ENCODE results near the gene RNF112.

RNF112 gene

DNA sequence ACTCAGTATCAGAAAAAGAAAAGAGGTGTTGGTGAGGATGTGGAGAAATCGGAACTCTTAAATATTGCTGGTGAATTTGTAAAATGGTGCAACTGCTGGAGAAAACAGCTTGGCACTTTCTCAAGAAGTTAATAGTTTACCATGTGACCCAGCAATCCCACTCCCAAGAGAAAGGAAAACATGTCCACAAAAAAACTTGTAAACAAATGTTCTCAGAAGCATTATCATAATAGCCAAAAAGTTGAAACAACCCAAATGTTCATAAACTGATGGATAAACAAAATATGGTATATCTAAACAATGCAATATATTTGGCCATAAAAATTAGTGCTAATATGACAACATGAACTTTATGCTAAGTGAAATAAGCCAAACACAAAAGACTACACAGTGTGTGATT lies 35.3 kb upstream of the RNF112 start:
- DNase-seq = no peak

DNA sequence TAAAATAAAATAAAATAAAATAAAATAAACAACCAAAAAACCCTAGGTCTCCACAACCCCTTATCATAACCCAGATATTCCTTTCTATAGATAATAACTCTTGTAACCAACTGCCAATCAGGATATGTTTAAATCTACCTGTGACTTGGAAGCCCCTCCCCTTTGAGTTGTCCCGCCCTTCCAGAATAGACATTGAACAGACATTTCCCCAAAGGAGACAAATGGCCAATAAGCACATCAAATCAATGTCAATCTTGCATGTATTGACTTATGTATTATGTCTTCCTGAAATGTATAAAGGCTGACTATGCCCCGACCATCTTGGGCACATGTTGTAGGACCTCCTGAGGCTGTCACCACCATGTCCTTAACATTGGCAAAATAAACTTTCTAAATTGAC lies 34.2 kb upstream of the RNF112 start:
- no peak for DNase-seq

DNA sequence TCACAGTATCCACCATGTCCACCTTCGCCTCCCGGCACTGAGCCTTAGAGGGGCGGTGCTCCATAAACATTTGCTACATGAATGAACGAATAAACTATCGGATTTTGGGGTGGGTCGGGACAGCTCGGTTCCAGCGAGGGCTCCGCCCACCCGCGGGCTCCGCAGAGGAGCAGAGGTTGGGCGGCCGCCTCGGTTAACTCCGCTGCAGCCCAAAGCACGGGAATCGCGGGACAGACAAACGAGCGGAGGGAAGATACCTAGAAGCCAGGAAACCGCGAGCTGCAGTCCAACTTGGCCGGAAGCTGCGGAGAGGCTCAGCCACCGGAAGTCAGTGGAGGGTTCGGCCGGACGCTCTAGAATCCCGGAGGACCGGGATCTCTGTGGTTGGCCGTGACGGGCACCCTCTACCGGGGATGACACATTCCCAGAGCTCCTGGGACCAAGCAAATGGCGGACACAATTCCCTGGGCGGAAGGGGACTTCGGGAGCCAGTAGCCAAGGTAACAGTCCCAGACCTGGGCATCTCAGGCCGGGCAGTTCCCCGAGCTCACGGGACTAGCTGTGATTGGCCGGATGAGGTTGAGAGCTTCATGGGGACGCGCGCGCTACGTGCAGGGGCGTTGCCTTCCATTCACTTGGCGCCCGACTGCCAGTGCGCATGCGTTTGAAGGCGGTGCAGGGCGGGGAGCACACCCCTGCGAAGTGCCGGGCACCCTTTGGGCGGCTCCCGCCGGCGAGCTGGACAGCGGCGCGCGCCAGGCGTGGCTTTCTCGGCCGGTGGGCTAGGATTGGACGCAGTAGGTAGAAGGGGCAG lies 33.2 kb upstream of the RNF112 start:
- DNase-seq = peak; percentile 99

DNA sequence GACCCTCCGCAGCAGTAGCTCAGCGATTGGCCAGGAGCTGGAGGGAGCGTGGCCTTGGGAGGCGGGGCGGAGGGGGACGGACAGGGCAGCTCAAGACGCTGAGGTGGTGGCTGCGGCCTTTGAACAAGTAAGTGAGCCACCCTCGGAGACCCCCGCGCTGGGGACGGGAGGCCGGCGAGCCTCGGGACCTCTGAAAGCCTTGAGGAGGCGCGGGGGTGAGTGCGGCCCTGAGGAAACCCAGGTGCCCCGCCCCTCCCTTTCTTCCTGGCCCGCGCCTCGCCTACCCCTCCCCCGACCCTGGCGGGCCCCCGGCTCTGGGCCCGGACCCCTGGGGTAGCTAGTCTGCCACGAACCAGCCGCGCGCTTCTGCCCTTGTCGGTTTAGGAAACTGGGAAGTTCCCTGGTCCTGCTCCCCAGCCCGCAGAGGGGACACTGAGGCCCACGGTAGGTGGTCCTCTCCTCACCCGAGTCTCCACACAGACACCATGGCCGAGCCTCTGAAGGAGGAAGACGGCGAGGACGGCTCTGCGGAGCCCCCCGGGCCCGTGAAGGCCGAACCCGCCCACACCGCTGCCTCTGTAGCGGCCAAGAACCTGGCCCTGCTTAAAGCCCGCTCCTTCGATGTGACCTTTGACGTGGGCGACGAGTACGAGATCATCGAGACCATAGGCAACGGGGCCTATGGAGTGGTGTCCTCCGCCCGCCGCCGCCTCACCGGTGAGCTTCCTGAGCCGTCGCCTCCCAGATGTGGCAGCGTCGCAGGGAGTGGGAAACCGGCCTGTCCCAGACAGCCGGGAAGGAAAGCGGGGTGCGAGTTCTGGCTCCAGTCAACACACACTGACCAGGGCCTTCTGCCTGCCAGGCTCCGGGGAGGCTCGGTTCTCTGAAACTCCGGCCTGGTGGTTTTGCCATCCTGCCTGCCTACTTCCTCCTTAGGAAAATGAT lies 32.3 kb upstream of the RNF112 start, which contains the start of gene MAPK7:
Gene MAPK7, plus strand, starts transcription at position 83 of the 945 bp plus-strand sequence. Its CDS starts 403 bp downstream, at position 486.
- no peak for DNase-seq

DNA sequence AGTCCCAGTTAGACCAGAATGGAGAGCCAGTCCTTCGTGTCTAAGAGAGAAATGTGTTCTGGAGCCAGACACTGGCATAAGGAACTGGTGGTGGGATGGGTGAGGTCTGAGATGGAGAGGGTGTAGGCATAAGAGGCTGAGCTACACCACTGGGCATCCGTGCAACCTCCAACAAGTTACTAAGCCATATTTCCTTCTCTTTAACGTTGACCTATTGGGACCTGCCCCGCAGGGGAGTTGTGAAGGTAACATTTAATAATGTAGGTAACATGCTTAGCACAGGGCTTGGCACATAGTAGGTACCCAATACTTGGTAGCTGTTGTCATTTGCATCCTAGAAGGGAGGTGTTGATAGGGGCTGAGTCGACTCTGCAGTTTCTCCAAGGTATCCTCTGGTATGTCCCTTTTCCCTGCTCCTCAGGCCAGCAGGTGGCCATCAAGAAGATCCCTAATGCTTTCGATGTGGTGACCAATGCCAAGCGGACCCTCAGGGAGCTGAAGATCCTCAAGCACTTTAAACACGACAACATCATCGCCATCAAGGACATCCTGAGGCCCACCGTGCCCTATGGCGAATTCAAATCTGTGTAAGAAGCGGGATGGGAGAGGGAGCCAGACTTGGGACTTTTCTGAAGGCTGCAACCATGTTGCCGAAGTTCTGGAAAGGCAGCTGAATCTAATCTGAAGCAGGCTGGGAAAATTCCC lies 31.5 kb upstream of the RNF112 start:
- no peak for DNase-seq

DNA sequence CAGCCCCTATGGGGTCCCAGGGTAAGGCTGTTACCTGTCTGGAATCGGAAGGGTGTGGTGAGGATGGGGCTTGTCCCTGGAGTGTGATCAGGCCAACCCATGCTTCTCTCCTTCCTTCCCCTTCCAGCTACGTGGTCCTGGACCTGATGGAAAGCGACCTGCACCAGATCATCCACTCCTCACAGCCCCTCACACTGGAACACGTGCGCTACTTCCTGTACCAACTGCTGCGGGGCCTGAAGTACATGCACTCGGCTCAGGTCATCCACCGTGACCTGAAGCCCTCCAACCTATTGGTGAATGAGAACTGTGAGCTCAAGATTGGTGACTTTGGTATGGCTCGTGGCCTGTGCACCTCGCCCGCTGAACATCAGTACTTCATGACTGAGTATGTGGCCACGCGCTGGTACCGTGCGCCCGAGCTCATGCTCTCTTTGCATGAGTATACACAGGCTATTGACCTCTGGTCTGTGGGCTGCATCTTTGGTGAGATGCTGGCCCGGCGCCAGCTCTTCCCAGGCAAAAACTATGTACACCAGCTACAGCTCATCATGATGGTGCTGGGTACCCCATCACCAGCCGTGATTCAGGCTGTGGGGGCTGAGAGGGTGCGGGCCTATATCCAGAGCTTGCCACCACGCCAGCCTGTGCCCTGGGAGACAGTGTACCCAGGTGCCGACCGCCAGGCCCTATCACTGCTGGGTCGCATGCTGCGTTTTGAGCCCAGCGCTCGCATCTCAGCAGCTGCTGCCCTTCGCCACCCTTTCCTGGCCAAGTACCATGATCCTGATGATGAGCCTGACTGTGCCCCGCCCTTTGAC lies 30.3 kb upstream of the RNF112 start:
- no peak for DNase-seq

DNA sequence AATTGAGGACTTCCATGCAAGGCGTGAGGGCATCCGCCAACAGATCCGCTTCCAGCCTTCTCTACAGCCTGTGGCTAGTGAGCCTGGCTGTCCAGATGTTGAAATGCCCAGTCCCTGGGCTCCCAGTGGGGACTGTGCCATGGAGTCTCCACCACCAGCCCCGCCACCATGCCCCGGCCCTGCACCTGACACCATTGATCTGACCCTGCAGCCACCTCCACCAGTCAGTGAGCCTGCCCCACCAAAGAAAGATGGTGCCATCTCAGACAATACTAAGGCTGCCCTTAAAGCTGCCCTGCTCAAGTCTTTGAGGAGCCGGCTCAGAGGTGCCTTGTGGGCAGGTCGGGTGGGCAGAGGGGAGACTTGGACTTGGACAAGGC lies 29.7 kb upstream of the RNF112 start:
- no peak for DNase-seq

DNA sequence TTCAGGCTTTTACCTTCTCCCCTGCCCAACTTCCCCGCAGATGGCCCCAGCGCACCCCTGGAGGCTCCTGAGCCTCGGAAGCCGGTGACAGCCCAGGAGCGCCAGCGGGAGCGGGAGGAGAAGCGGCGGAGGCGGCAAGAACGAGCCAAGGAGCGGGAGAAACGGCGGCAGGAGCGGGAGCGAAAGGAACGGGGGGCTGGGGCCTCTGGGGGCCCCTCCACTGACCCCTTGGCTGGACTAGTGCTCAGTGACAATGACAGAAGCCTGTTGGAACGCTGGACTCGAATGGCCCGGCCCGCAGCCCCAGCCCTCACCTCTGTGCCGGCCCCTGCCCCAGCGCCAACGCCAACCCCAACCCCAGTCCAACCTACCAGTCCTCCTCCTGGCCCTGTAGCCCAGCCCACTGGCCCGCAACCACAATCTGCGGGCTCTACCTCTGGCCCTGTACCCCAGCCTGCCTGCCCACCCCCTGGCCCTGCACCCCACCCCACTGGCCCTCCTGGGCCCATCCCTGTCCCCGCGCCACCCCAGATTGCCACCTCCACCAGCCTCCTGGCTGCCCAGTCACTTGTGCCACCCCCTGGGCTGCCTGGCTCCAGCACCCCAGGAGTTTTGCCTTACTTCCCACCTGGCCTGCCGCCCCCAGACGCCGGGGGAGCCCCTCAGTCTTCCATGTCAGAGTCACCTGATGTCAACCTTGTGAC lies 29.1 kb upstream of the RNF112 start:
- no peak for DNase-seq

DNA sequence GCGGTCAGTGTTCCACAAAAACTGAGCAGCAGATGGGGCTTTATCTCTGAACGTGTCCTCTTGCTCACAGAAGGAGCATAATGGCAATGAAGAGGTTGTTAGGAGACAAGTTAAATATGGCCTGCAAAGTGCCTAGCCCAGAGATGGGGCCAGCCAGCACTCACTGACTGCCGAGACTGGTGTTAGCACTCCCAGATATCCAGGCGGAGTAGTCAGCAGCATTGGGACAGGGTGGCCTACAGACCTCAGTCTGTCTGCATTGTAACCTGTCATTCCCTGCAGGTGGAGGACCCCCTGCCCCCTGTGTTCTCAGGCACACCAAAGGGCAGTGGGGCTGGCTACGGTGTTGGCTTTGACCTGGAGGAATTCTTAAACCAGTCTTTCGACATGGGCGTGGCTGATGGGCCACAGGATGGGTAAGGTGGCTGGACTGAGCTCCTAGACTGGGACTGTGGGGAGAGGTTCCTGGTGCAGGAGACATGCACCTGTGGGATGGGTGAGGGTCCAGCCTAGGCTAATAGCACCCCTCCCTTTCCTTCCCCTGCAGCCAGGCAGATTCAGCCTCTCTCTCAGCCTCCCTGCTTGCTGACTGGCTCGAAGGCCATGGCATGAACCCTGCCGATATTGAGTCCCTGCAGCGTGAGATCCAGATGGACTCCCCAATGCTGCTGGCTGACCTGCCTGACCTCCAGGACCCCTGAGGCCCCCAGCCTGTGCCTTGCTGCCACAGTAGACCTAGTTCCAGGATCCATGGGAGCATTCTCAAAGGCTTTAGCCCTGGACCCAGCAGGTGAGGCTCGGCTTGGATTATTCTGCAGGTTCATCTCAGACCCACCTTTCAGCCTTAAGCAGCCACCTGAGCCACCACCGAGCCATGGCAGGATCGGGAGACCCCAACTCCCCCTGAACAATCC lies 28.2 kb upstream of the RNF112 start:
- no peak for DNase-seq

DNA sequence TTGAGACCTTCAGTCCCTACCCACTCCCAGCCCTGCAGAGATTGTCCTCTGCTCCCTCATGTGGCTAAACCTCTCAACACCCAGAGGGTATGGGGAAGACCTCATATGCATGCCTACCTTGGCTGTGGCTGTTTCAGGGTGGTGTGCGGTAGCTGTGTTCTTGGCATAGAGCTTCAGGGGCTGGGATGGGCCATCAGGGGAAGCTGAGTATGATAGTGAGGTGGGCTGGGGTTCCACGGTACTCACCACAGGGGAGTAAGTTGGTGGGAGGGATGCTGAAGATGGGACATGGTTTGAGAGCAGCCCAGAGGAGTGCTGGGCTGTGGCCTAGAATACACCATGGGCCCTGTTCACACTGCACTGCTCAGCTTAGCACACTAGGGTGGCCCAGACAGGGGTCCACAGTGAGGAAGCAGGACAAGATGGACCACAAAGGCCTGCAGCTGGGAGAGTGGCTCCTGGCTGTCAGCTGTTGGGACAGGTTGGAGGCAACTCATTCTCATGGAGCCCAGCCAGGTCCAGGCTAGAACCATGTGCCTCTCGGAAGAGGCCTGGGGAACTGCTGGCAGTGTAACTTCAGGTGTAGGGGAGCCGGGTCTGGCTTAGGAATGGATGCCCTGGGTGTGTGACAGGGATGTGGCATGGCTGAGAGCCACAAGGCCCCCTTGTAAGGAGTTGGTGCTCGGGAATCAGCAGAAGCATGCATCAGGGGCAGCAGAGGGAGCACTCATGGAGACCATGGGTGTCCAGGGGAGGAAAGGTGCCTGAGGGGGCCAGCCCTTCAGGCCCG lies 27.2 kb upstream of the RNF112 start:
- DNase-seq = no peak

DNA sequence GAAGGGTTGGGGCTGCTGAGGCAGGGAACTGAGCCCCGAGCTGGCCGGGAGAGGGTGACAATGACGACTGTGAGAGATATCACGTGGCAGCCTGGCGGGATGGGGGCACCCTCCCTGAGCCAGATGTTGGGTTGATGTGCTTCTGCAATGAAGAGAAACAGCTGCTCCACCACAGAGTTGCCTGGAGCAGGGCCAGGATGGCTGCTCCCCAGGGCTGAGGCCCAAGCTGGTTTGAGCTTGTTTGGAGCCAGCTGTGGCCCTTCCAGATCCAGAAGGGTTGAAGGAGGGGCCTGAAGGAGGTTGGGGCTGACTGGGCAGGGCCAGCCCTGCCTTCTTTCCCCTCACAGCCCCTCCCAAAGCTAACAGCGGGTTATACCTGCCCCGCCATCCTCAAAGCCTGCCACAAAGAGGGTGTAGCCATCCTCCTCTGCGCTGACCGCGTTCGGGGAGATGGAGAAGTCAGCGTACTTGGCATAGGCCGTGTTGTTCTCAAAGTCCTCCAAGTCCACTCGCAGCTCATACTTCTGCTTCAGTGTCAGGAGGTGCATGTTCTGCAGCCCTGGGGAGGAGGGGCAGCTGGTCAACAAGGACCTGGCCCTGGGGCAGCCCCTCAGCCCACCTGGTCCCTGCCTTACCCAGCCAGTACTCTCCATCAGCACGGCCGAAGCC lies 26.2 kb upstream of the RNF112 start:
- DNase-seq = no peak

DNA sequence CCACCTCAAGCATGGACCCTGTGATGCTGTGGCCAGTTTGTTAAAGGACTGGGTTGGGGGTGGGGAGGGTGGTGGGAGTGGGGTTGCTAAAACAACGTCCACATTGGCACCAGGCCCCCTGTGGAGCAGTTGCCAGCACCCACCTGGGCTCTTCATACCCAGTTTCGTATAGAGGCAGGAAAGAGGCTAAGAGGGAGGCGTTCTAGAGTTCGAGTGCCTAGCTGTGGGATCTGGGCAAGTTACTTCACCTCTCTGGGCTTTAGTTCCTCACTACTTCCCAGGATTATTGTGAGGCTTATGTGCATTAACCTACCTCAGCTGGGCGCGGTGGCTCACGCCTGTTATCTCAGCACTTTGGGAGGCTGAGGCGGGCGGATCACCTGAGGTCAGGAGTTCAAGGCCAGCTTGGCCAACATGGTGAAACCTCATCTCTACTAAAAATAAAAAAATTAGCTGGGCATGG lies 25.5 kb upstream of the RNF112 start:
- DNase-seq = no peak

DNA sequence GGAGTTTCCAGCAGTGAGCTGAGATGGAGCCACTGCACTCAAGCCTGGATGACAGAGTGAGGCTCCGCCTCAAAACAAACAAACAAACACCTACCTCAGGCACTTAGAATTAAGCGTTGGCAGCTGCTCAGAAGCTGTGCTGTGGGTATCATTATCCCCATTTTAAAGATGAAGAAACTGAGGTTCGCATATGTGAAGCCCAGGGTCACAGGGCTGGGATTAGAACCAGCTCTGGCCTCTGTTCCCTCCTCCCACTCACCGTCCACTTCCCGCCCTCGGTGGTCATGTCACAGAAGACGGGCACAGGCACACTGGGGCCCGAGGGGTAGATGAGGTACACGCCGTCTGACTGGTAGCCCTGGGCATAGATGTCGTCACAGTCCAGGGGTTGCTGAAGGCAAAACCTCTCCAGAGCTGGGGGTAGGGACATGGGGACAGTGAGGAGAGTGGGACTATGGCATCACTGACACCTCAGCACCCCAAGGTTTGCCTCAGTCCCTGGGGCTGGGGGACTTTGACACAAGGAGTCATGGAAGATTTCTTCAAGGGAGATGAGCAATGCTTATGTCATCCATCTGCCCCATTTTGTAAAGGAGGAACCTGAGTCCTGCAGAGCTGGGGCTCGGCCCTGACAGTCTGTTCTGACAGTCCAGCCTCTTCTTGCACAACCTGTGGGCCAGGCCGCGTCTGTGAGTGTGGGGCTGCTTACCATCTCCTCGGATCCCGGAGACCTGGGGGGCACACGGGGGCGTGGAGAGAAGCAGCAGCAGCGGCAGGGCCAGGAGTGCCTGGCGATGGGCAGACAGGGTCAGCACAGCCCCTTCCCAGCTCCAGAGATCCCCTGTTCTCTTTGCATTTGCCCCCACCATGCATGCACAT lies 24.7 kb upstream of the RNF112 start:
- peak; percentile 68 for DNase-seq

DNA sequence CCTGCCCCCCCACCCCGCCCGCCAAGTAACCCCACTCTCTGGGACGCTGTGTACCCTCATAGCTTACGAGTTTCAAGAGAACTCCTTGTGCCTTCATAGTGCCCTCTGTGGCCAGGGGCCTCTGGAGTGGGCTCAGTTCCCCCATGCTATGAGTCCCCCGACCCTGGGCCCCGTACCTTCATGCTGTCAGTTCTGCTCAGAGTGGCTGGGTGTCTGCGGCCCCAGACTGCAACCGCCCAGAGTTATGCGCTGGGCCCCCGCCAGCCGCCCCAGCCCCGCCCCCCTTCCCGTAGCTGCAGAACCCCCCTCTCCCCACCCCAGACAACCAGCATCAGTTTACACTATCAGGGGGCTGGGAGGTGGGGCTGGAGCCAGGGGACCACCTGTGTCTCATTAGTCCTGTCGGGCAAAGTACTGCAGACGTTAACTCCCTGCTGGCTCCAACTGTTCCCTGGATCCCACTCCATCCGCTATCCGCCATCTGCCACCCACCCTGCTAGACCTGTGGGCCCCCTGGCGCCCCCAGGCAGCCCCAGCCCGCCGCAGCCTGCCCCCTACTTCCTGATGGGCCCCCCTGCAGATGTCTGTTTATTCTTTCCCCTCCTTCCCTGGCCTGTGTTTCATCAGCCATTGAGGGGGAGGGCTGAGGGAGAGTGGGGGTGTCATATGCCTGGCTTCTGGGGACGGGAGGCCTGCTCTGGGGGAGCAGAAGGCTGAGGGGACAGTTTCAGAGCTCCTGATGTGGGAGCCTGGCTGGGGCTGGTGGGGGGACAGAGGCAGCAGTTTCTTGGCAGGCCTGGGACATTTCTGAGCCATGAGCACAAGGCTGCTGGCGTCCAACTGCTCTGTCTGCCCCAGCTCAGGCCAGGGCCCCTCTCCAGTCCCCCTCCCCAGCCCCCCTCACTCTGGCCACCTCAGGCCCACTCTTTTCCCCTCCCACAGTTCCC lies 23.8 kb upstream of the RNF112 start, which contains the start of gene MFAP4:
Gene MFAP4, minus strand, starts transcription at position 217 of the 947 bp plus-strand sequence. Its CDS starts 35 bp downstream, at position 182.
- peak; percentile 7 for DNase-seq

DNA sequence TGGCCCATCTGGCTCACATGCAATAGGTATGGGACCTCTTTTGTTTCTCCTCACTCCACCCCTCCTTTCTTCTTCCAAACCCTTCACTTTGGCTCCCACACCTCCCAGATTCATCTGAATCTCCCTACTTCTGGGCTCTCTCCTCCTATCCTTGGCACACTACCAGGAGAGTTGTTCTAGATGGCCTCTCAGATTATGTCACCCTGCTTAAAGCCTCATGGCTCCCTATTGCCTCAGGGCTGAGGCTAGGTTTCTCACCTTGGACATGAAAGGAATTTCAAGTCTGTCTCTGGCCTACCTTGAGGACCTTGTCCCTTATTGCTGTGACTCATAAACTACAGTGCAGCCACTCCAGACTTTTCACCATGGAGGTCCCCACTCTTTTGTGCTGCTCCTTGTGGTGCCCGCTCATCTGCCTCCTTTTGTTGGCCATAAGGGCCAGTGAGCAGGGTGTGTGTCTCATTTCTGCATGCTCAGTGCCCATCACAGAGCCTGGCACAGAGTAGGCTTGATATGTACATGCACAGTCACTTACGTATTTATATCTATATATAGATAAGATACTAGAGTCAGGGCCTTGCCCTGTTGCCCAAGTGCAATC lies 23.0 kb upstream of the RNF112 start:
- DNase-seq = peak; percentile 7
